KMS-11 (cell line): ENCODE results near the gene ARL5C.

ENCODE experiments used
- H2AFZ ChIP-seq: fragments of 200-600 bp; sonication (generic); 2 replicates; pipeline ENCODE4 v1.6.1; 2016; ENCODE audit warnings: antibody characterized with exemption, mixed run types, low read depth
- H3K27ac ChIP-seq: fragments of 200-600 bp; sonication (generic); 2 replicates; pipeline ENCODE4 v1.6.1; 2016; ENCODE audit warnings: mild to moderate bottlenecking, mixed run types
- H3K27me3 ChIP-seq: fragments of 200-600 bp; sonication (generic); 2 replicates; pipeline ENCODE4 v1.6.1; 2017; ENCODE audit warnings: mild to moderate bottlenecking, low read depth, mixed run types, moderate library complexity; ENCODE audit not compliant: insufficient read depth
- H3K36me3 ChIP-seq: fragments of 200-600 bp; sonication (generic); 2 replicates; pipeline ENCODE4 v1.6.1; 2017; ENCODE audit warnings: mild to moderate bottlenecking, mixed run types; ENCODE audit not compliant: insufficient read depth
- H3K4me1 ChIP-seq: fragments of 200-600 bp; sonication (generic); 2 replicates; pipeline ENCODE4 v1.6.1; 2016; ENCODE audit warnings: mild to moderate bottlenecking, low read depth, mixed run types; ENCODE audit not compliant: poor library complexity, severe bottlenecking
- H3K4me2 ChIP-seq: fragments of 200-600 bp; sonication (generic); 2 replicates; pipeline ENCODE4 v1.7.0; 2016; ENCODE audit warnings: mild to moderate bottlenecking, mixed run types
- H3K4me3 ChIP-seq: fragments of 200-600 bp; sonication (generic); IDR thresholded peaks from 2 replicates; pipeline ENCODE4 v1.6.1; 2017; ENCODE audit warnings: low read depth, low read length, mixed read lengths; ENCODE audit not compliant: insufficient read depth
- H3K79me2 ChIP-seq: fragments of 200-600 bp; sonication (generic); 2 replicates; pipeline ENCODE4 v1.6.1; 2016; ENCODE audit warnings: low read depth, mixed run types; ENCODE audit not compliant: insufficient read depth
- H3K9ac ChIP-seq: fragments of 200-600 bp; sonication (generic); 2 replicates; pipeline ENCODE4 v1.6.1; 2016; ENCODE audit warnings: mild to moderate bottlenecking, mixed run types
- H4K20me1 ChIP-seq: fragments of 200-600 bp; sonication (generic); 2 replicates; pipeline ENCODE4 v1.6.1; 2016; ENCODE audit warnings: mild to moderate bottlenecking, mixed run types; ENCODE audit not compliant: insufficient read depth
- TF ChIP-seq, protein P1 (sequence below): fragments of 200-600 bp; sonication (generic); conservative IDR thresholded peaks from 2 replicates; pipeline ENCODE4 v1.6.1; 2017; ENCODE audit warnings: low read depth, mild to moderate bottlenecking, antibody characterized with exemption, low read length, moderate library complexity, mixed read lengths

Gene ARL5C

DNA sequence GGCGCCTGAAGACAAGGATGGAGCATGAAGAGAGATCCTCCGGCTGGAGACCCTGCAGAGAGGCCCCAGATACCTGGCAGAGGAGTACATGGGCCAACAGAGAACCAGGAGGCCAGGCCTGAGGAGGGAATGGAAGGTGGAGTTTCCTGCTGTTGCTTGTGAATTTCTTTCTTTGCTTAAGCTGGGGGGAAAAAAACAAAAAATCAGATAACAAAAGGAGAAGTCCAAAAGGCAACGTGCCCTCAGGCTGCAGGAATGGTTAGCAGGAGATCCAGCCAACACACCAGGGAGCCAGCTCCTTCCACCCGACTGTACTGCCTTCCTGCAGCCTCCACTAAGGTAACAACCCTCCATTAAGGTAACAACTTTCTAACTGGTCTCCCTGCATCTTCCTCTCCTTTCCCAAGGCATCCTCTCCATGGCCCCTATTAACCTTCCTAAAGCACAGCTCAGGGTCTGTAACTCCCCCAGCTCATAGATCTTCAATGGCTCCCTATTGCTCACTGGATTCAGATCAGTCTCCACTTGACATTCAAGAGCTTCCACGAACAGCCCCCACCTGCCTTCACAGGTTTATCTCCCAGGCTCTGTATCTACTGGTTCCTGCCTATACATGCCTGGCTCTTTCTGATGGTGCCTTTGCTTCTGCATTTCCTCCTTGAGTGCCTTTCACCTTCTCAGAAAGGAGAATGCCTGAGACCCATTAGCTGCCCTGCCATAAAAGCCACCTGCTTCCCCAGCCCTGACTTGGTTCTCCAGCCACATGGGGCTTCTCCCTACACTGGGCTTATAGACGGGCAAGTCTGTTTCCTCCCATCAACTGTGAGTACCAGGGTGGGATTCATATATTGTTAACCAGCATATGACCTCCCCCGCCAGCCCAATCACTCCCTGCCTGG, 725 bp upstream of the ARL5C start:
- TF ChIP-seq, protein P1, sequence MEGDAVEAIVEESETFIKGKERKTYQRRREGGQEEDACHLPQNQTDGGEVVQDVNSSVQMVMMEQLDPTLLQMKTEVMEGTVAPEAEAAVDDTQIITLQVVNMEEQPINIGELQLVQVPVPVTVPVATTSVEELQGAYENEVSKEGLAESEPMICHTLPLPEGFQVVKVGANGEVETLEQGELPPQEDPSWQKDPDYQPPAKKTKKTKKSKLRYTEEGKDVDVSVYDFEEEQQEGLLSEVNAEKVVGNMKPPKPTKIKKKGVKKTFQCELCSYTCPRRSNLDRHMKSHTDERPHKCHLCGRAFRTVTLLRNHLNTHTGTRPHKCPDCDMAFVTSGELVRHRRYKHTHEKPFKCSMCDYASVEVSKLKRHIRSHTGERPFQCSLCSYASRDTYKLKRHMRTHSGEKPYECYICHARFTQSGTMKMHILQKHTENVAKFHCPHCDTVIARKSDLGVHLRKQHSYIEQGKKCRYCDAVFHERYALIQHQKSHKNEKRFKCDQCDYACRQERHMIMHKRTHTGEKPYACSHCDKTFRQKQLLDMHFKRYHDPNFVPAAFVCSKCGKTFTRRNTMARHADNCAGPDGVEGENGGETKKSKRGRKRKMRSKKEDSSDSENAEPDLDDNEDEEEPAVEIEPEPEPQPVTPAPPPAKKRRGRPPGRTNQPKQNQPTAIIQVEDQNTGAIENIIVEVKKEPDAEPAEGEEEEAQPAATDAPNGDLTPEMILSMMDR, result no peak
- no peaks in the 10 kb centered on the region for H3K36me3 ChIP-seq
- no peaks in the 10 kb centered on the region for H4K20me1 ChIP-seq
- no peak overlapping the region for H3K4me3 ChIP-seq
- H3K4me1 ChIP-seq, result peaks cover 21% of the 10 kb centered on the region
- no peaks in the 10 kb centered on the region for H3K27me3 ChIP-seq
- no peaks in the 10 kb centered on the region for H3K79me2 ChIP-seq
- no peak overlapping the region for H3K9ac ChIP-seq
- no peak overlapping the region for H3K27ac ChIP-seq
- no peak overlapping the region for H3K4me2 ChIP-seq
- no peak overlapping the region for H2AFZ ChIP-seq

DNA sequence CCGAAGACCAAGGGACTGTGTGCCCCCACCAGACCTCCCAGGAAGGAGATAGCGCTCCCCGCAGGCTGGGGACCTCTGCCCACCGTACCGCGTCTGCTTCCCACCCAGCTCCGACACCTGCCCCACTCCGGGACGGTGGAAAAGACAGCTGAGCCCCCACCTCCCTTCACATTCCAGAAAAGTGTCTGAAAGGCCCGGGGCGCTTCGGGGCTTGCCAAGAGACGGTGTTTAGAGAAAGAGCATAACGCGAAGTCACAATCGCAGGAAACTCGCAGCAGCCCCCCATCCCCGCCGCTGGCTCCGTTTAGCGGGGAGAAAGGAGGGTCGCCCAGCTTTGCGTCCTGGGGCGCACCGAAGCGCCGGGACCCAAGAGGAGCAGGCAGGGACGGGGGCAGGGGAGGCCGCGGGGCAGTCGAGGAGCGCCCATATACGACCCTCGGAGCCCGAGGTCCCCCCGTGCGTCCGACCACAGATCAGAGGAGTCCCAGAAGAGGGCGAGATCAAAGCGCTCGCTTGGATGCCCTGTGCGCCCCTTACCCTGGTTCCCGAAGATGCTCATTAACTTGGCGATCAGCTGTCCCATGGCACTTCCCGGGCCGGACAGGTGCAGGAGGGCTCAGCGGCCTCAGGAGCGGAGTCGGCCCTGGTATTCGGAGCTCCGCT, 652 bp downstream of the ARL5C start:
- peaks cover 21% of the 10 kb centered on the region for H3K4me1 ChIP-seq
- TF ChIP-seq, protein P1, result no peak
- H3K36me3 ChIP-seq, result no peaks in the 10 kb centered on the region
- peak overlapping the region; percentile 89 for H2AFZ ChIP-seq
- H3K4me3 ChIP-seq, result no peak overlapping the region
- H3K4me2 ChIP-seq, result peak overlapping the region; percentile 71
- H3K27ac ChIP-seq, result no peak overlapping the region
- H3K9ac ChIP-seq, result peak overlapping the region; percentile 19; the same call in 1 of the 2 replicates
- no peaks in the 10 kb centered on the region for H4K20me1 ChIP-seq
- H3K27me3 ChIP-seq, result no peaks in the 10 kb centered on the region
- no peaks in the 10 kb centered on the region for H3K79me2 ChIP-seq

DNA sequence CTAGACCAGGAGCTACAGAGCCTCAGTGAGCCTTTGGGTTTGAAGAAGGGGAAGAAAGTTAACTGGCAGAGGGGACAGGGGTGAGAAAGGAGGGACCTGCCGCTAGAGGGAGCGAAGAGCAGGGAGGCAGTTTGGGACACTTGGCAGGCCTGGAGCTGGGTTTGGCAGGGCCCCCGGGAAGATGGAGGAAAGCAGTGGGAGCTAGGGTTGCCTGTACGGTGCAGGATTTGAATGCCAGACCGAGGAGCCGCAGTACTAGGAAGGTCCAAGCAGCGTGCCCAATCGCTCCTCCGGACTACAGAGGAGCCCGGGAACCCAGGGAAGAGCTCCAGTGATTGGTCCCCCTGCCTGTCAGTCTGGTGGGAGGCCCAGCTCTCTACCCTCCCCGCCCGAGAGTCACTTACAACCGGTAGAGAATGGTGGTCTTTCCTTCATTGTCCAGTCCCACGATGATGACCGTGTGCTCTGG, 1.3 kb downstream of the ARL5C start:
- TF ChIP-seq, protein P1, result peak; percentile 94
- Histone ChIP-seq H3K9ac (peak overlapping the region; percentile 19; the same call in 1 of the 2 replicates), H3K79me2 (no peaks in the 10 kb centered on the region), H3K27ac (no peak overlapping the region), H3K4me3 (no peak overlapping the region), H3K36me3 (no peaks in the 10 kb centered on the region), H4K20me1 (no peaks in the 10 kb centered on the region), H3K4me1 (peaks cover 21% of the 10 kb centered on the region), H3K4me2 (peak overlapping the region; percentile 71), H3K27me3 (no peaks in the 10 kb centered on the region), H2AFZ (peak overlapping the region; percentile 89)

DNA sequence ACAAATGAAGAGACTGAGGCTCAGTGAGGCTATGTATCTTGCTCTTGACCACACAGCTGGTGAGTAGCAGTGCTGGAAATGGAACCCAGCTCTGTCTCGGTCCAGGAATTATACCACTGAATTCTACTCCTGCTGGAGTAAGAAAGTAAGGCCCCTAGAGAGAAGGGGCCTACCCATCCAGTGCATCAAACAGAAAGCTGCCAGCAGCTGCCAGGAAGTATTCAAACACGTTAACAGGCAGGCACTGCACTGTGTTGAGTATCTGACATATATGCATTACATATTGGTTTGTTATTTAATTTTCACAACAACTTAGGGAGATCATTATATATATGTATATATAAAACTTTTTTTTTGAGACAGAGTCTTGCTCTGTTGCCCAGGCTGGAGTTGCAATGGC, 4.0 kb downstream of the ARL5C start:
- H3K4me2 ChIP-seq, result no peak overlapping the region
- H3K36me3 ChIP-seq, result no peaks in the 10 kb centered on the region
- no peak overlapping the region for H3K27ac ChIP-seq
- H3K9ac ChIP-seq, result no peak overlapping the region
- H4K20me1 ChIP-seq, result no peaks in the 10 kb centered on the region
- H3K4me1 ChIP-seq, result peaks cover 7% of the 10 kb centered on the region
- TF ChIP-seq, protein P1, result no peak
- no peaks in the 10 kb centered on the region for H3K27me3 ChIP-seq
- no peak overlapping the region for H2AFZ ChIP-seq
- no peak overlapping the region for H3K4me3 ChIP-seq
- no peaks in the 10 kb centered on the region for H3K79me2 ChIP-seq
